Left renal pelvis (tissue), 4 donors: ENCODE measurements around the gene KCNQ5. TPM values are rescaled to one million over a fixed set of nuclear protein-coding genes. Genes with fewer than 3 reads are reported as not detected.

Experiments
- DNase-seq, 4 donors: peaks; one replicate each; pipeline ENCODE4 v3.0.0-alpha.2; 2013; ENCODE audit warnings: low read depth in 4 of 4, low spot score in 3 of 4
- polyA plus RNA-seq, 4 donors: library from polyadenylated mRNA; unstranded; fragments of 120-200 nt; gene quantifications; one replicate each; pipeline ENCODE4 v1.2.1, GENCODE V29; 2013; ENCODE audit not compliant: insufficient read length in 4 of 4

Gene KCNQ5
- polyA plus RNA-seq, 4 donors: 0.14 to 0.79 (median 0.43) TPM

DNA sequence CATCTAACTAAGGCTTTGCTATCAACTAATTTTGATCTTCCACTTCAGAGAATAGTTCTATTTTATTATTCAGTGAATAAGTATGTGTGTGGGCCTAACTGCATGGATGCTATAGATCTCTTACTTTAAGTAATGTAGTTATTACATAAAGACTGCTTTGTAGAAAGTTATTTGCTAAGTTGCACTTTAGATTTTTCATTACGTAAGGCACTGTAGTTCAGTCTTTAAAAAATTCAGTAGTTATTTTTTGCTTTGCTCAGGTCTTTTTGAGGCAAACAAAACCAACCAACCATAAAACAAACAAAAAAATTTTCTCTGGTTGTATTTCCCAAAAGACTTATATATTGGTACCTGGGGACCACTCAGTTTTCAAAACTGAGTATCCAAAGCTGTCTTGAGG lies 53.0 kb downstream of the KCNQ5 start:
- DNase-seq: no peak

DNA sequence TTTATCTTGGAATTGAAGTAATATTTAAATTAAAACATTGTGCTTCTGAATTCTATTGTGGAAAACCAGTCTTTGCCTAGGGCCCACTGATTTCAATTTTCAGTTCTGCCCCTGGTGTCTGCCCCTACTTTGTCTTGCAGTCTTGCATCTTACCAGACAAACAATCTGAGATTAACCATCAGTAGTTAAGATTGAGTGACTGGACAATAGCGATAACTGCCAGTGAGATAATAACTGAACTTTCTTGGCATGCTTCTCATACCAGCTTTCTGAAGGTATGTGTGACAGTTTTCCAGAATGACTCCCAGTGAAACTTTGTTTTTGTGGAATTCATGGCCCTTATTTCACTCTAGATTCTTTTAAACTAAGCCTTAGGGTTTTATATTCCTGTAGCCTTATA lies 53.5 kb downstream of the KCNQ5 start:
- no peak for DNase-seq

DNA sequence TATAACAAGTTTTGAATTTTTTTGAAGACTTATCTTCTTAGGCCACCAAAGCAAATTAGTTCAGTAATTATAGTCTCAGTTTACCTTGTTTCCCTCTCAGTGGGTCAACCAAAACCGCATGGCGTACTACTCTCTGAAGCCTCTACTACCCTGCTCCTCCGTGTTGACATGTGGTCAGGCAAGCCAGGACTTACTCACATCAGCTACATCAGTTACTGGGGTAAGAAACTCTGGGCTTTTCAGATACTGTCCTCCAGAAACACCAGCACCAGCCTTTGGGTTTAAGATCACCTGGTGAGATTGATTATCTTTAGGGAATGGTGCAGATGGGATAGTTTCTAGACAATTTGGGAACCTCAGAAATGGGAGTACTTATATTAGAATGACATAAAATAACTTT lies 55.1 kb downstream of the KCNQ5 start:
- DNase-seq: no peak

DNA sequence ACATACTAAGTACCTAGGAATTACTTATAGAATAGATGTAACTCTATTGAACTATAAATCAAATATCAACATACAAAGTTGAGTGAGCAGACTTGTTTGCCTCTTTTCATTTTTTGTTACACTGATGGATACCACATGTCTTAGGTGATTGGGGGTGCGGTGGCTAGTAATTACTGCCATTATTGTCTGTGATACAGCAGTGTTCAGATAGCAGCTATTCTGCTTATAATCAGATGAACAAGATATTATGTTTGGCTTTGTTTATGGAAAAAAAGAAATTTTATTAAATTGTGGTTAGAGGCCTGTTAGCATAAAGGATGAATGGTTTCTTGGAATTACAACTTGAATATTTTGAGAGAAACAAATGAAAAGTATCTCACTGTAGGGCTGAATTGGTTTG lies 55.9 kb downstream of the KCNQ5 start:
- no peak for DNase-seq

DNA sequence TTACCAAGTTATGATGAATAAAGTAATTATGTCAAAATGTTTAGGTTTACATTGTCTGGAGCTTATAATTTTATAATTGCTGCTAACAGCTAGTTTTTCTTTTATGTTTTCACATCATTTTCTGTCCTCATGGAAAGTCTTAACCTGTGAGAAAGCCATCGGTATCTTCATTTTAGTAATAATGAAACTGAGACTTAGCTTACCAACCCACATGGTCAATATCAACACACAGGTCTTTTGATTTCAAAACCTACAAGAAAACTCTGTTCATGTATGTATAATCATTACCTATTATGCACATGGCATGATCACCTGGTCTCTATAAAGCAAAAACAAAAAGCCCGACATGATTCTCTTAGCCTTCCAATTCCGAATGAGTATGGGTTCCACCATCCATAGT lies 61.9 kb downstream of the KCNQ5 start:
- DNase-seq: no peak

DNA sequence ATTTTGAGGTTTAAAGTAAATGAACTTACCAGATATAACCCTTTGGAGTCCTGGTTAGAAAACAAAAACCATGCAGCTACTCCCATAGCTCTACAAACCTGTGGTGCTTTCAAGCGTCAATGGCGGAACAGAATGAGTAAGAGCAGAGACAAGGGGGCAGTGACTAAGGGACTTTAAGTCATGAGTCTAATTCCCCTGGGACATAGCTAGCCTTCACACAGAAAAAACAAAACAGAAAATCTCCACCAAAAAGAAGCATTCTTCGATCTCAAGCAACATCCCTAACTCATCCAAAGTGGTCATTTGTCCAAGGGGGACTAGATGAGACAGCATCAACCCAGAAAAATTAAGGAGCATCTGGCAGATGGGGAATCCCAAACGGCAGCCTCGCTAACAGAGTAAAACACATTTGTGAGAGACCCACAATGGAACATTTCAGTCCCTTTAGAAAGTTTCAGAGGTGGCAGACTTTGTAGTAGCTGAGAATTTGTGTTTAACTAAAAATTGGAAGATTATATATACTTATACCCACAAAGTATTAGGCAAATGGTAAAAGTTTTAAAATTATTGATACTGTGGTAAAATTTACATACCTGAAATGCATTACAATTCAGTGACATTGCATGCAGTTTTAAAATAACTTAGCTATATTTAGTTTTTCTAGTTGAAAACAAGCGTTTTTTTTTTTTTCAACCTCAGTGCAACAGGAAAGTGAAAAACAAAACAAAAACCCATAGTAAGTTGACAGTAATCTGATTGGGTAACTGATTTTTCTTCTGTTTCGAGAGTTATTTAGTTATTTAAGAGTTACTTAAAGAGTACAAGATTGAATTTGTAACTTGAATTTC lies 67.5 kb downstream of the KCNQ5 start:
- no peak for DNase-seq

DNA sequence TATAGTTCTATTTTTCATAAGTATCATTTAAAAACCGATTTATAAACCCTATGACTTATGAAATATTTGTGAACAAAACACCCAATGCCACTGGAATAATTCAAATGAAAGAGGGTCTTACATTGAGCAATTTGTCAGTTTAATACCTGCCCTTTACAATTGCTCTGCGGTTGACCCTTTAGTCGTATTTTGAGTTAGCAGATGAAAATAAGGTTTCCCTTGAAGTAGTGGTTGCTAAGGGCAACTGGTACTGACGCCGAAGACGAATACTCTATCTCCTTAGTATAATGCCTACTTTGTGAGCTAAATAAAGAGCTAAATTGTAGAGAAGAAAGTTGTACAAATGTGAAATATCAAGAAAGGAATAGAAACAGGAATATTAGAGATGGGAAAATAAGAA lies 69.4 kb downstream of the KCNQ5 start:
- no peak for DNase-seq

DNA sequence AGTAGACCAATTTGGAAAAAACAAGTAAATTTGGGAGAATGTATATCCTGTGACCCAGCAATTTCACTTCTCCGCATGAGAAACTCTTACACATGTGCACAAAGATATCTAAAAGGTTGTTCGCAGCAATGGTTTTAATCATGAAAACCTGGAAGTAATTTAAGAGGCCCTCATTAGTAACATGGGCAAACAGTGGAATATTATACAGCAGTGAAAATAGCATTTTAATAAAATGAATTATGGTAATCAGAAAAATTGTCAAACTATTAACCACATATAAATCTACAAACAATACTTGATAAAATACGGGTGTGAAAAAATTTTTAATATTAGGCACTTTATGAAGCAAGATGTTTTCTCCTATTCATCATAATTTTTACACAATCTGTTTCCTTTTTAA lies 74.2 kb downstream of the KCNQ5 start:
- DNase-seq: no peak

DNA sequence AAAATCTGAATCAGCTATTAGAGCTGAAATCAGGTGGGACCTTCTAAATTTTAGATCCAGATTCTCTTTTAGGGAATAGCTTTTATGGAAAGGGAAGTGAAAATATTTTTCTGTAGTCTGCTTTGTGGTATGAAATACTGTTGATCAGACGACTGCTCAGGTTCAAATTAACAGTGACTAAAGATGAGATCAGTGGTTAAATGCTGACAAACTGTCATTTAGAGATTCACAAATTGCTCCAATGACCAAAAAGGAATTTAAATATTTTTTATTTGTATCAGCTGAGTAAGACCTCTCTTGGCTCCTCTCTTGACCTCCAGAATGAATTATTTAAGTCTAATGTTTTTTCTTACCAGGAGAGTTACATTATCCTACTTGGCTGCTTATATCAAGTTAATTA lies 77.3 kb downstream of the KCNQ5 start:
- DNase-seq: no peak

DNA sequence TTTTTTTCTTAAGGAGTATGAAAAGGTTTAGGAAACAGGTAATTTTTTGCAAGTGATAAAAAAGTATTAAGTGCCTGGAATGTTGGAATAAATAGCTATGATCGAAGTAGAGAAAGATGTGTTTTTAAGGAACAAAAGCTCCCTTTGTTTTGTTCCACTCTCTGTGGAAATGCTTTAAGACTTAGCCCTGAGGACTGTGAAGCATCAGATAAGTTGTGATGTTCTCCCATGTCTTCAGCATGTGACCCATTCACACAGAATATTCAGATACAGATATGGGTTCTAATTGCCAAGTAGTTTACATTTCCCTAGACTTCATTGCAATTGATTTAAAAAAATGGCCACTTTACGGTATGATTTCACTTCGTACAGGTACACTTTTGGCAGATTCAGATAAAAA lies 80.6 kb downstream of the KCNQ5 start:
- no peak for DNase-seq

DNA sequence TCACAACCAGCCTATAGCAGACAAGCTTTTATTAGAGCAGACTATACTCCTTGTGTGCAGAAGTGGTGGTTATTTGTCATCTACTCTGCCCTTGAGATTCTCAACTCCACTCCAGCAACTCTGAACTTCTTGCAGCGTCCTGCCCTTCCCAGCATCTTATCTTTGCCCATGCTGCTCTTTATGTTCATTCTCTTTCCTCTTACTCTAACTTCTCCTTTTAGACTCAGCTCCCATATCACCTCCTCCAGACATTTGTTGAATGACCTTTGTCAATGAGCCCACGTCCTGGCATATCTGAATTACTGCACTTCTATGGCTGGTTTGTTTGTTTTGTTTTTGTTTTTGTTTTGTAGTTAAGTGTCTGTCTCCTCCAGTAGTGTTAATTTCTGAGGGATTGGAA lies 81.2 kb downstream of the KCNQ5 start:
- no peak for DNase-seq

DNA sequence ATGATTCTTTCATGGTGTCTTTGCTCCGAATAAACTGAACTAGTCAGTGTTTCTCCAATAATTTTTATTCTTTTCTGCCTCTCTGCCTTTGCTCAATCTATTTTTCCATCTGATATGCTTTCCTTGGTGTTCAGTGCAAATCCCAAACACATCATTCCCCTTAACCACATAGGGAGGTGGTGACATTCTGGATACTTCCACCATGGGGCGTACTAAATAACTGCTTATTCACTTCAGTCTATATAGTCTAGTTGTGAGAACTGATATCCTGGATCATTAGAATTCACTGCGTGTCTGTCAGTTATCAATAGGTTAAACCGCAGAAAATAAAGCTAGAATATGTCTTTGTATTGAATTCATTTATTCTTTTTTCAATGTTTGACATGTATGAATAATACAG lies 83.1 kb downstream of the KCNQ5 start:
- DNase-seq: no peak

DNA sequence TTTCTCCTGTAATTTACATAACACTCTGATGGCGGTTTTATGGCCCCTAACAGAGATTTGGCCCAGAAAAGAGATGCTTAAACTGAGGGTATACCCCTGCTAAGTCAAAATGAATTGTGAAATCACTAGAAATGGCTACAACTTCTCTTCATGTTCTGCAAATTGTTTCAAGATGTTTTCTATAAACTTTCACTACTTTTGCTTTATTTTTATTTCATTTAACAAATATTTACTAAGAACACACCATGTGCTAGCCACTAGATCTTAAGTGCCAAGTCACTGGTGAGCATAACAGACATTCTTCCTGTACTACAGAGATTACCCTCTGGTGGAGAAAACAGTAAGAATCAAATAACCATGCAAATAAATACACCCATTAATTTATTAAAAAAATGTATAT lies 87.6 kb downstream of the KCNQ5 start:
- DNase-seq: no peak

DNA sequence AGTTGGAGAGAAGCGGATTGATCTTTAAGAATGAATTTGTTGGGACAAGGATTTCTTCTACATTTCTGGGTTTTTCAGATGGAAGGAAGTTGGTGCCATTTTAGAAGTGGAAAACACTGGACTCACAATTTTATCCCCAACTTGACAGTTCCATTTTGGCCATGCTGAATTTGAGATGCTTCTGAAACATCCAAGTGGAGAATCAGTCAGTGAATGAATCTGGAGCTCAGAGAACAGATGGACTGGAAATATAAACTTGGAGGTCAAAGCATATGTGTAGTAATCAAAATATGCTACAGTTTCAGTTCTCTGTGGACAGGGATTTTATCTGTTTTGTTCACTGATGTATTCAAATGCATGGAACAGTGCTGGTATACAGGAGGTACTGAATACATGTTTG lies 89.9 kb downstream of the KCNQ5 start:
- DNase-seq: no peak

DNA sequence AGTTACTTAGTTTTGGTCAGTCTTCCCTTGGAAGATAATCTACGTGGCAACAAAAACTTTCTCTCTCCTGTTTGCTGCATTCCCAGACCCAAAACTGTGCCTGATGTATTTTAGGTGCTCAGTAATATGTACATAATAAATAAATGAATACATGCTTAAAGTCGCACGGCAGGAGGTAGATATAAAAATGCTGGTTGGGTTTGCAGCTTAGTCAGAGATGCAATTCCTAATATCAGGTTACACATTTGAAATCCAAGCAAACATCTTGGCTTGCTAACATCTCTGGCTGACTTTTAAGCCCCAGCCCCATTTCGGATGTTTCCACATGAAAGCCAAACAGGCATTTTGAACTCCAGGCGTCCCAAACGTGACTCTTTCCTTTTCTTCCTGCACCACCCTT lies 91.0 kb downstream of the KCNQ5 start:
- DNase-seq: no peak

DNA sequence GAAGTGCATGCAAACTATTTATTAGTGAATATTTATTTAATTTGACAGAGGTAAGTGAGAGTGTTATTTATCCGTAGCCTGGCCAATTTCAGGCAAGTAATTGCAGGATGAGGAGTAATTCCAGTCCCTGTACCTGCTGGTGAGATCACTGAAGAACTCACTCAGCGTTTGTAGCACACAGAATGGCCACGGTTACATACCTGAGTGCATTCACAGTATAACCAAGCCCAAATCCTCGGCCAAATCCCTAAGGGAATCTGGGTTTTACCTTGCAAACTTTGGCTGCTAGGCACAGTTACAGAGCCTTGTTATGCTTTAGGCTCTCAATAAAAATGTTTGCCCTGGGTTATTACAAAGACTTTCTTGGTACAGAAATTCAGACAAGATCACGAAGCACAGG lies 93.3 kb downstream of the KCNQ5 start:
- no peak for DNase-seq

DNA sequence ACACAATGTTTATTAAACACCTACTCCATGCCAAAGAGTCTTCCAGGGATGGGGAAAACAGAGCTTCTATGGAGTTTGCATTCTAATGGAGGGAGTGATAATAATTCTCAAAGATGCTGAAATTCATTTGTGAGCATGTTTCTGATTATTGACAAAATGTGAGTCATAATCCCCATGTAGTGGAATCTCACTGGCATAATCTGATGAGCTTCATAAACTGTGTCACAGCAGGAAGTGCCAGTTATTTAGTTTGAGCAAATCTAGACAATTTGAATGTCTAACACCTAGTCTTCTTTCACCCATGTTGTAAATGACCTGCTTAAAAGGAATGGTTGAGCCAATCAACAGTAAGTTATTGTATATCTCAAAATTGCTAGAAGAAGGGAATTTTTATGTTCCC lies 95.1 kb downstream of the KCNQ5 start:
- no peak for DNase-seq

DNA sequence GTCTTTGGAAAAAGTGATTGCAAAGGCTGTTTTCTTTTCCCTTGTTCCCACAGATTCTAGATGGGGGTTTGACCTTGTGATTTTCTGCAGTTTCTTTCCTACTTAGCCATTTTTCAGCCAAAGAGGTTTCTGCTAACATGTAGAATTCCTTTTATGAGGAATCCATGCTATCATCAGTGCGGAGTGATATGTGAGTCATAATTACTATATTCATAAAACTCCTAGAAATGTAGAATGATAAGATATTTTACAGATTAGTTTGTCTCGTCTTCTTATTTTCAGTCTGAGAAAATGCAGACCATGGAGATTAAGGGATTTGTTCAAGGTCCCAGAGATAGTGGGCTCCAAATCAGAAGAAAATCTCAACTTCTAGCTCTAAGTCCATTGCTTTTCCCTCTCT lies 98.6 kb downstream of the KCNQ5 start:
- no peak for DNase-seq

DNA sequence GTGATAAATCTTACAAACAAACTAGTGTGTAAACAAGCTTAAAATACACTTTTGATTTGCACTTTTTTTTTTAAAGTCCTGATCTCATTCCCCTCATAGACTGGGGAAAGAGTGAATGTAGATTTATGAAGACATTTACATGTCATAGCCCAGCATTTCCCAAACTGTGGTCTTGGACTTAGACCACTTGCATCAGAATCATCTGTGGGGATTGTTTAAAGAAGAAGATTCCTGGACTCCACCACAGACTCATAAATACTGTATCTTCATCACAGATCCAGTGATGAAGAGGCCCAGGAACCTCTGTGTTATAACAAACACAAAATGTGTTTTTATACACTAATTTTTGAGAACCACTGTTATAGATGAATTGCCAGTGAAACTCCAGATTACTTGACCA lies 99.5 kb downstream of the KCNQ5 start:
- no peak for DNase-seq

DNA sequence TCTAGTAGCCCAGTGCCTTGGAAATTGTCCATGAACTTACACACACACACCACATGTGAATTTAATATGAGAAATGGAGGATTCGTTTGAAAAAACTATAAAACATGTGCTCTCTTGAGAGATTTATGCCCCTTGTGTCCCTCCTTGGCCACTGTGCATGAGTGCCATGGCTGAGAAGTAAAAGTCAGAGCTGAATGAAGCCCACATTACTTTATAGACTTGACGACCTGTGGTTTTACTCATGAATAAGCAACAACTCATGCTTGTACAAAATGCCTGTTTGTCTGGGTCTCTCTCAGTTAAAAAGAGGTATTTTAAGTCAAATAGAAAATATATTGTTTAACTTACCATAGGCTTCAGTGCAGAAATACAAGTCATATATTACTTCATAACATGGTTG lies 102.7 kb downstream of the KCNQ5 start:
- DNase-seq: no peak

DNA sequence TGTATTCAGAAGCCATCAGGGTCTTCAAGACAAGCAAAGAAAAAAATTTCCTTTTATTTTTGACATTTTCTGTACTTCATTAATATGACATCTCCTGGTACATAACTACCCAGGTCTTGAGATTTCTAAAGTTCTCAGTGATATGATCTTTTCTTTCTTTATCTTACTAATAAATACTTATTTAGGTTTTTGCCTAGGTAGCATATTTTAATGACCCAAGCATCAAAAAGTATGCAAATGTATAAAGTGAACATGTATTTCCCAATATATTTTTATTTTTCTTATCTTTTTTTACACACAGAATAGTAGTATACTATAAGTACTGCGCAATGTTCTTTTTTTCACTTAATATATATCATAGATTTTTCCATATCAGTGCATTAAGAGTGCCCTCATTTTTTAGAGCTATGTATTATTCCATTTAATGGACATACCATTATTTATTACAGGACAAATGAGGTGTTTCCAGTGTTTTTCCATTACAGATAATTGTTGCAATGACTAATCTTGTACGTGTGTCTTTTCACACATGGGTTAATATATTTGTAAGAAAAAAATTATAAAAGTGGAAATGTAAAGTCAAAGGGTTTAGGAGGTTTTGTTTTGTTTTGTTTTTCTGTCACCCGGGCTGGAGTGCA lies 107.0 kb downstream of the KCNQ5 start:
- no peak for DNase-seq

DNA sequence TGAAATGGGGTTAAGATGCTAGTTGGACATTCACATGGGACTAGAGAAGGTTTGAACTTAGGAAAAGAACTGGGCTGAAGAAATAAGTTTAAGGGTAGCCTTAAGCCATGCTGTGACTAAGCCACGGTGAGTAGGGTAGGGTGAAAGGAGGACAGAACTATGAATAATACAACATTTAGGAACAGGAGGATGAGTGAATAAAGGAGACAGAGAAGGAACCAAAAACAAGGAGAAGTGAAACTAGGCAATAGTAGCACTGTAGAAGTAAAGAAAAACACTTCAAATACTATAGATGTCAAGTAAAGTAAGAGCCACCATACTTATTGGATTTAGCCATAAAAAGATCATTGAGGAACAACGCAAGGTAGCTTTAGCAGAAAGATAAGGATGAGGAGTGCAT lies 111.2 kb downstream of the KCNQ5 start:
- DNase-seq: no peak

DNA sequence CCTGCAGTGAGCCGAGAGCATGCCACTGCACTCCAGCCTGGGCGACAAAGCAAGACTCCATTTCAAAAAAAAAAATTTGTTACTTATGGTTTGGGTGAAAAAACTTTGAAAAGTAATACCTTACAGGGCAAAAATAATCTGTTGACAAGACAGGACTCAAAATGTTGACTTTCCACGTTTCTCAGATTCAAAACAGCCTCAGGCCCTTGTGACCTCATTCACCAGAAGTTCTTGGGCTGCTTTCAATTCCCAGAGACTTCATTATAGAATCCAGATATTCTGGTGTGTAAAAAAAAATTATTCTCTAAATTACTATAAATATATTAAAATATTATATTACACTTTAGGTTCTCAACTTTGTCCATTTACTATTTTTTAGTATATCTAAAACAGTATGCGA lies 116.2 kb downstream of the KCNQ5 start:
- DNase-seq: no peak
